Activated CD8-positive, alpha-beta memory T cell treated with anti-CD3 and anti-CD28 coated beads, Interleukin-2, amount 10 ng/mL, durations not matched to agents 7 days and 5 days (primary cell): ENCODE results near the gene MTX1. TPM values are rescaled to one million over a fixed set of nuclear protein-coding genes. Genes with fewer than 3 reads are reported as not detected.

ENCODE experiments used
- ATAC-seq: fragments of 150-1000 bp; cut with Tn5 transposase; one replicate; pipeline ENCODE4 v1.10.0; 2021; ENCODE audit warnings: moderate library complexity
- CTCF ChIA-PET: fragments of 350-600 bp; sonication (Branson Sonifier 250); formaldehyde crosslinking; loops from one replicate; lab custom pipeline; 2021; ENCODE audit warnings: antibody characterized with exemption; lab: Charles Lee
- DNase-seq: peaks from one replicate; pipeline ENCODE4 v3.0.0-alpha.2; 2020
- H3K27ac Mint-ChIP-seq: one replicate; pipeline ENCODE4 v1.8.0; 2021; ENCODE audit warnings: mild to moderate bottlenecking, mixed read lengths
- H3K27me3 Mint-ChIP-seq: one replicate; pipeline ENCODE4 v1.8.0; 2021; ENCODE audit warnings: mixed read lengths
- H3K36me3 Mint-ChIP-seq: one replicate; pipeline ENCODE4 v1.8.0; 2021; ENCODE audit warnings: mild to moderate bottlenecking, mixed read lengths
- H3K4me1 Mint-ChIP-seq: one replicate; pipeline ENCODE4 v1.8.0; 2021; ENCODE audit warnings: mixed read lengths
- H3K4me3 Mint-ChIP-seq: one replicate; pipeline ENCODE4 v1.8.0; 2021; ENCODE audit warnings: mild to moderate bottlenecking, moderate library complexity, mixed read lengths
- H3K9me3 Mint-ChIP-seq: one replicate; pipeline ENCODE4 v1.8.0; 2022; ENCODE audit warnings: low read depth, mixed read lengths
- total RNA-seq, 2 experiments: library from RNA; stranded (reverse); gene quantifications; one replicate each; pipeline ENCODE4 v1.2.3, GENCODE V29; 2021

Gene MTX1
- total RNA-seq, 2 experiments from 2014 or later, result 39.0 to 48.6 TPM

GRCh38 chr1:155256058-155256852, 47.8 kb downstream of the MTX1 start:
- Mint-ChIP-seq H3K4me3 (peak overlapping the region; percentile 71), H3K4me1 (peaks cover 34% of the 10 kb centered on the region), H3K9me3 (no peaks in the 10 kb centered on the region), H3K27ac (no peak overlapping the region), H3K27me3 (no peaks in the 10 kb centered on the region), H3K36me3 (peaks cover 20% of the 10 kb centered on the region)
- ATAC-seq (no peak), DNase-seq (no peak)
- CTCF ChIA-PET, result interaction anchor here (3.4 kb wide), 1 partner anchor 67 kb away, joined by 12 read pairs; no protein-coding TSS in a partner anchor

- H3K9me3 Mint-ChIP-seq, result no peaks in the 10 kb centered on the region
- no peak for ATAC-seq
- peaks cover 47% of the 10 kb centered on the region for H3K36me3 Mint-ChIP-seq
- H3K27ac Mint-ChIP-seq, result no peak overlapping the region
- CTCF ChIA-PET, result interaction anchor here (1.0 to 4.7 kb wide), 4 partner anchors 11 to 87 kb away, joined by 3 to 97 read pairs (median 10); partner anchors contain the start of genes CLK2 and KRTCAP2
- H3K4me3 Mint-ChIP-seq, result peak overlapping the region; percentile 95
- peaks cover 42% of the 10 kb centered on the region for H3K4me1 Mint-ChIP-seq
- no peaks in the 10 kb centered on the region for H3K27me3 Mint-ChIP-seq
- no peak for DNase-seq
These were observed 51.8 kb downstream of the MTX1 start for GRCh38 chr1:155260276-155260675.

GRCh38 chr1:155261493-155261851, 53.0 kb downstream of the MTX1 start:
- Mint-ChIP-seq H3K4me3 (peak overlapping the region; percentile 95), H3K36me3 (peaks cover 57% of the 10 kb centered on the region), H3K9me3 (no peaks in the 10 kb centered on the region), H3K4me1 (peaks cover 39% of the 10 kb centered on the region), H3K27me3 (no peaks in the 10 kb centered on the region), H3K27ac (peak overlapping the region; percentile 86)
- CTCF ChIA-PET, result interaction anchor here (0.9 to 4.7 kb wide), 9 partner anchors 10 to 88 kb away, joined by 3 to 97 read pairs (median 4); partner anchors contain the start of genes CLK2, FDPS and KRTCAP2
- DNase-seq (peak; percentile 55), ATAC-seq (peak; percentile 13)

GRCh38 chr1:155261852-155262673, 53.6 kb downstream of the MTX1 start, which contains the start of gene SCAMP3:
TSS of gene SCAMP3 (minus strand) at chr1:155262360. CDS start at chr1:155262151, 209 bp downstream.
- ATAC-seq (peak; percentile 97), DNase-seq (peak; percentile 95)
- H3K27ac Mint-ChIP-seq, result peak within 1 kb of the TSS; percentile 86
- H3K4me3 Mint-ChIP-seq, result peak within 1 kb of the TSS; percentile 95
- no peaks in the 10 kb centered on the region for H3K27me3 Mint-ChIP-seq
- peaks cover 39% of the 10 kb centered on the region for H3K4me1 Mint-ChIP-seq
- no peaks in the 10 kb centered on the region for H3K9me3 Mint-ChIP-seq
- CTCF ChIA-PET, result interaction anchor here (0.9 to 4.7 kb wide), 9 partner anchors 9 to 89 kb away, joined by 3 to 97 read pairs (median 4); partner anchors contain the start of genes CLK2, FDPS and KRTCAP2
- H3K36me3 Mint-ChIP-seq, result peaks cover 60% of the 10 kb centered on the region

GRCh38 chr1:155263067-155263466, 54.6 kb downstream of the MTX1 start:
- CTCF ChIA-PET, result interaction anchor here (1.0 to 6.1 kb wide), 4 partner anchors 12 to 329 kb away, joined by 3 to 49 read pairs (median 6); partner anchors contain the start of gene FDPS
- Mint-ChIP-seq H3K27ac (peak overlapping the region; percentile 45), H3K4me1 (peaks cover 39% of the 10 kb centered on the region), H3K9me3 (no peaks in the 10 kb centered on the region), H3K27me3 (no peaks in the 10 kb centered on the region), H3K4me3 (no peak overlapping the region), H3K36me3 (peaks cover 63% of the 10 kb centered on the region)
- DNase-seq (no peak), ATAC-seq (no peak)

Other genes starting within 250 kb of the MTX1 start
- 10 to 100 TPM; 44.0 to 47.9 TPM for gene PYGO2, start 246.9 kb upstream of the MTX1 start, total RNA-seq
- gene SHC1, start 237.9 kb upstream of the MTX1 start, total RNA-seq, result 10 to 100 TPM; 48.0 to 57.4 TPM
- 100 to 1,000 TPM; 149 to 155 TPM for gene CKS1B, start 234.0 kb upstream of the MTX1 start, total RNA-seq
- gene FLAD1, start 225.4 kb upstream of the MTX1 start, total RNA-seq, result 10 to 100 TPM; 48.2 to 63.7 TPM
- gene LENEP, start 215.1 kb upstream of the MTX1 start, total RNA-seq, result 1 to 10 TPM in 1 of 2 experiments, under 1 TPM in 1; 0.91 to 1.2 TPM
- gene ZBTB7B, start 205.9 kb upstream of the MTX1 start, total RNA-seq, result 10 to 100 TPM; 58.1 to 74.8 TPM
- gene DCST2, start 174.9 kb upstream of the MTX1 start, total RNA-seq, result under 1 TPM; 0.09 to 0.29 TPM
- gene DCST1, start 174.9 kb upstream of the MTX1 start, total RNA-seq, result not detected
- 10 to 100 TPM; 41.7 to 47.5 TPM for gene ADAM15, start 157.4 kb upstream of the MTX1 start, total RNA-seq
- gene EFNA4, start 145.0 kb upstream of the MTX1 start, total RNA-seq, result 1 to 10 TPM; 3.8 to 5.3 TPM
- gene EFNA3, start 129.9 kb upstream of the MTX1 start, total RNA-seq, result 1 to 10 TPM; 1.9 to 2.8 TPM
- not detected for gene EFNA1, start 80.8 kb upstream of the MTX1 start, total RNA-seq
- gene SLC50A1, start 72.8 kb upstream of the MTX1 start, total RNA-seq, result 10 to 100 TPM; 39.8 to 41.2 TPM
- gene DPM3, start 68.2 kb upstream of the MTX1 start, total RNA-seq, result 10 to 100 TPM; 54.2 to 57.0 TPM
- 100 to 1,000 TPM; 166 to 177 TPM for gene KRTCAP2, start 35.4 kb upstream of the MTX1 start, total RNA-seq
- 10 to 100 TPM; 11.2 to 16.1 TPM for gene TRIM46, start 34.8 kb upstream of the MTX1 start, total RNA-seq
- 10 to 100 TPM; 14.3 to 23.5 TPM for gene THBS3, start 798 bp upstream of the MTX1 start, total RNA-seq
- 10 to 100 TPM; 30.7 to 32.3 TPM for gene ENTREP3, start 46.8 kb downstream of the MTX1 start, total RNA-seq
- 100 to 1,000 TPM in 1 of 2 experiments, 10 to 100 TPM in 1; 82.0 to 108 TPM for gene SCAMP3, start 53.7 kb downstream of the MTX1 start, total RNA-seq
- gene CLK2, start 64.8 kb downstream of the MTX1 start, total RNA-seq, result 100 to 1,000 TPM in 1 of 2 experiments, 10 to 100 TPM in 1; 94.8 to 108 TPM
- 1 to 10 TPM; 5.4 to 6.1 TPM for gene HCN3, start 68.8 kb downstream of the MTX1 start, total RNA-seq
- not detected for gene PKLR, start 92.7 kb downstream of the MTX1 start, total RNA-seq
- gene FDPS, start 100.2 kb downstream of the MTX1 start, total RNA-seq, result 100 to 1,000 TPM; 329 to 406 TPM
- gene RUSC1, start 112.2 kb downstream of the MTX1 start, total RNA-seq, result 10 to 100 TPM; 29.1 to 33.2 TPM